HG03460 (cell line): ENCODE measurements around the gene ADARB2.

Experiments used
- ATAC-seq: cut with Tn5 transposase; IDR thresholded peaks from one replicate; pipeline ENCODE4 v1.9.1; 2021; ENCODE audit not compliant: unreplicated experiment

ADARB2 gene

DNA sequence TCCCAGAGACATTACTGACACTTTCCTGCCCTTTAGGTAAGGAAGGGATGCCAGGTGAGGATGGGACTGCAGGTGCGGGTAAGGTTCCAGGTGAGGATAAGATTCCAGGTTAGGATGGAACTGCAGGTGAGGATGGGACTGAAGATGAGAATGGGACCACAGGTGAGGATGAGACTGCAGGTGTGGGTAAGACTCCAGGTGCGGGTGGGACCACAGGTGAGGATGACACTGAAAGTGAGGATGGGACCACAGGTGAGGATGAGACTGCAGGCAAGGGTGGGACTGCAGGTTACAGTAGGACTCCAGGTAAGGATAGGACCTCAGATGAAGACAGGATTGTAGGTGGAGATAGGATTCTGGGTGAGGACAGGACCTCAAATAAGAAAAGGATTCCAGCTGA, 358.9 kb downstream of the ADARB2 start:
- ATAC-seq, result no peak

GRCh38 chr10:1377740-1378397, 359.5 kb downstream of the ADARB2 start:
- ATAC-seq, result no peak

DNA sequence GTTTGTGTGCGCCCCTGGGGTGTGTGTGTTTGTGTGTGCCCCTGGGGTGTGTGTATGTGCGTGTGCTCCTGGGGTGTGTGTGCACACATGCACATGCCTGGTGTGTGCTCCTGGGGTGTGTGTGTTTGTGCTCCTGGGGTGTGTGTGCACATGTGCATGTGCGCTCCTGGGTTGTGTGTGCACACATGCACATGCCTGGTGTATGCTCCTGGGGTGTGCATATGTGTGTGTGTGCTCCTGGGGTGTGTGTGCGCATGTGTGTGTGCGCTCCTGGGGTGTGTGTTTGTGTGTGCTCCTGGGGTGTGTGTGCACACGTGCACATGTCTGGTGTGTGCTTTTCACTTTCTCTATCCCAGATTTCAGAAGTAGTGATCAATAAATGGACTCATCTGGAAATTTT, 360.1 kb downstream of the ADARB2 start:
- ATAC-seq, result no peak

DNA sequence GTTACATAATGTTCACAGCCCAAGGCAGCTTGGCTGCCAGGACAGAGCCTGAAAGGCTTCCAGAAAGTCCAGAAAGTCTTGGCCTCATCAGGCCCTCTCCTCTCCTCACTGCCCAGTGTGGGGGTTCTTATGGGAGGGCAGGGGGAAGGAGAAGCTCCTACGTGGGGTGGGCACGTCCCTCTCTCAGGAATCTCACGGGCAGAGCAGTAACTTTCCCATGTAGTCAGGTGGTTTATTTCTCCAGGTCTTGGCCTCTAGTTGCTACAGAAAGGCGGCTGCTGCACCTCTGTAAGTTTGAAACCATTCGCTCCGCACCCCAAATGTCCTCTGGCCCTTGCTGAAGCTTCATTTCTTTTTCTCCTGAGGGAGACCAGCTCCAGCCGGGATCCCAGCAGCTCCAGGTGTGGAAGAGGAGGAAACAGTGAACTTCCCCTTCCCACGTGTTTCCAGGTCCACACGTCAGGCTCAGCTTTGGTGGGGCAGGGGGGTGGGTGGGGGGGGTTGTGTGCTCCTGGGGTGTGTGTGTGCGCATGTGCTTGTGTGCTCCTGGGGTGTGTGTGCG, 360.9 kb downstream of the ADARB2 start:
- ATAC-seq, result no peak

GRCh38 chr10:1375346-1376170, 361.8 kb downstream of the ADARB2 start:
- ATAC-seq, result no peak

- no peak for ATAC-seq
Observed at GRCh38 chr10:1374511-1375345, 362.6 kb downstream of the ADARB2 start.

- no peak for ATAC-seq
Observed at GRCh38 chr10:1373287-1373686, 364.0 kb downstream of the ADARB2 start.

- no peak for ATAC-seq
Observed at GRCh38 chr10:1372212-1372611, 365.1 kb downstream of the ADARB2 start.

GRCh38 chr10:1370298-1370697, 367.0 kb downstream of the ADARB2 start:
- no peak for ATAC-seq

GRCh38 chr10:1369665-1370064, 367.7 kb downstream of the ADARB2 start:
- ATAC-seq, result no peak

- no peak for ATAC-seq
Observed at GRCh38 chr10:1369197-1369596, 368.1 kb downstream of the ADARB2 start.

DNA sequence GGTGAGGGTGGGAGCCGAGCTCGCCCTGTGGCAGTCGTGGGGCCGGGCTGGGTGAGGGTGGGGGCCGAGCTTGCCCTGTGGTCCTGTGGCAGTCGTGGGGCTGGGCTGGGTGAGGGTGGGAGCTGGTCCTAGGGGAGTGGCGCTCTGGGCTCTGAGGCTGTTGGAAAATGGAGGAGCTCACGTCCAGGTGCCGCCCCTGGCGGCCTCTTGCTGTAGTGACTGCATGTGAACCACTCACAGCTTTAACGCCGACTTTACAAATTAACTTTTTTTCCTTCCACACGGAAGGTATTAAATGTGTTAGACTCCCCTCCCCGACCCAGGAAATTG, 368.5 kb downstream of the ADARB2 start:
- no peak for ATAC-seq

DNA sequence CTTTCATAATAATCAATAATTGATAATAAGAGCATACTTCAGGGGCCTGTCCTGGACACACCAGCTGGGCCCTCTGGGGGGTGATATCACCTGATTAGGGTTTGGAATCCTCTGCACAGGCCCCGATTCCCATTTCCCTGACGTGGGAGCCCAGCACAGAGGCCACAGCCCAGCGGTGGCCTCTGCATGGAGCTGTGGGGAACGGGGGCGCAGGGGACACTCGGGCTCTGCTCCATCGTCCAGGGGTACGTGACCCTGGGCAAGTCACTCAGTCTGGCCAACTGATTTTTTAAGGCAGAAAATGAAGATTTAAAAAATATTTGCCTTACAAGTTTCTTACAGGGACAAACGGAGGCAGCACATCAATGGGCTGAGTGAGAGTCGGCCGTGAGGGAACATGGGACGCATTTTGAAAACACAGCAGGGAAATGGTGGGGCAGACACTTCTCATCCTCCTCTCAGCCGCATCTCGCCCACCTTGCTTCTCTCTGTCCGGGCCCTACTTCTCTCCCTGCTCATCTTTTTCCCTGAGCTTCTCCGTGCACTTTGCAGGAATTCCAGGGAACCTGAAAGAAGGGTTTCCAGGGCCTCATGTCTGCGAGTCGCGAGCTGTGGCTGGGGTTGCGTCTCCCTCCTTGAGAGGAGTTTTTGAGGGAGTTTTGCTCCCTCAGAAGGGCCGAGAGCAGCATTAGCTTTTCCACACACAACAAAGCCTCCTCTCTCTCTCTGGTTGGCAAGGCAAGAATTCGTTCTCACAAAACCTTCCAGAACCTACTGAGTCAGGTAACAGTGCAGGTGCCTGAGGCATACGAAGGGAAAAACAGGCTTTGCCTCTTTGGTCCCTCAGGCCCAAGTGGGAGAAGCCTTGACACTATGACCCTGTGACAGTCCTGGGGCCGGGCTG, 369.1 kb downstream of the ADARB2 start:
- ATAC-seq, result no peak

- ATAC-seq, result no peak
Observed at GRCh38 chr10:1366811-1367425, 370.4 kb downstream of the ADARB2 start.

DNA sequence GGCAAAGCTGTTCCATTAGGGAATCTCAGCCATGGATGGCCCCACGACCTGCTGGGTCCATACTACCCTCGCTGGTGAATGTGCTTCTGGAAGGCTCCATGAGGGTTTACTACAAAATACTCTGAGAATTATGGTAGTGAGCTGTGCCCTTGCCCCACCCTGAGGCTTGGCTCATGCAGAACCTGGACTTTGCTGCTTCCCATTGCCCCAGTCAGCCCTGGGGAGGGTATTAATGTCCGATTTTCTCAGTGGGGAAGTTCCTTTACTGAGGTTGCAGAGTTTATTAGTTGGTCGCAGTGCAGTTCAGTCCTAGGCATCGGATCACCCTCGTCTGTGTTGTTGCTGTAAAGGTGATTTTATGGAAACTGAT, 371.0 kb downstream of the ADARB2 start:
- no peak for ATAC-seq

GRCh38 chr10:1365540-1366321, 371.6 kb downstream of the ADARB2 start:
- ATAC-seq, result no peak

DNA sequence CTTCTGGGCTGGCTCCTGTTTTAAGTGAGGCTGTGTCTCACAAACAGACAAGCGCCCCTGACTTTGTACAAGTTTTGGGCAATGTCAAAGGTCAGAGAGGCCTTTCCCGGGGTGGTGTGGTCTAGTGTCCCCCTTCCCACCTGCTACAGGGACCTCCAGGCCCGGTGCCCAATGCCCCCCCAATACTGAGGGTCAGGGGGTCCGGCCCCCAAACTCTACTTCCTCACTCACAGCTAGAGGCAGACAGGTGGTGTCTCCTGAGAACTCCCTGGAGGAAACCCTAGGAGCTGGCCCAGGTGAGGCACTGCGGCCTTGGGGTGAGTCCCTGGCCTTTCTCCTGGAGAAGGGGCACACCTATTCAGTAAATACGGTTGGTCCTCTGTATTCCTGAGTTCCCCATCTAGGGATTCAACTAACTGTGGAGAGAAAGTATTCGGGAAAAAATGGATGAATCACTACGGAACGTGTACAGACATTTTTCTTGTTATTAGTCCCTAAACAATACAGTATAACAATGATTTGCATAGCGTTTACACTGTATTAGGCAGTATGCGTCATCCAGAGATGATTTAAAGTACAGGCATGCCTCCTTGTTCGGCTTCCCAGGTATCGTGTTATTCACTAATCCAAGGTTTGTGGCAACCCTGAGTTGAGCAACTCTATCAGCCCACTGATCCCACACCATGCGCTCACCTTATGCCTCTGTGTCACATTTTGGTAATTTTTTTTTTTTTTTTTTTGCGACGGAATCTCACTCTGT, 373.0 kb downstream of the ADARB2 start:
- ATAC-seq, result no peak

GRCh38 chr10:1363446-1364121, 373.7 kb downstream of the ADARB2 start:
- no peak for ATAC-seq
